Sigmoid colon (tissue), 4 donors: Measurements from ENCODE around the gene NID2.

Experiments
- CTCF ChIP-seq, 4 experiments: fragments of 450-650 bp in 3 of 4; fragments of 200-600 bp in 1 of 4; IDR thresholded peaks; one replicate each; pipeline ENCODE4 v1.5.1; 2016 to 2019; ENCODE audit warnings: antibody characterized with exemption in 4 of 4, mild to moderate bottlenecking in 3 of 4, moderate library complexity in 2 of 4
- EP300 ChIP-seq, 4 donors: sonication (generic); formaldehyde crosslinking; IDR thresholded peaks; one replicate each; pipeline ENCODE4 v1.6.1; 2017; ENCODE audit warnings: antibody characterized with exemption in 4 of 4
- POLR2A ChIP-seq, 2 donors: fragments of 450-650 bp; IDR thresholded peaks; one replicate each; pipeline ENCODE4 v1.6.1; 2016; ENCODE audit warnings: antibody characterized with exemption in 2 of 2, mild to moderate bottlenecking in 2 of 2, moderate library complexity in 2 of 2
- POLR2AphosphoS5 ChIP-seq, 4 donors: sonication (generic); formaldehyde crosslinking; IDR thresholded peaks; one replicate each; pipeline ENCODE4 v1.6.1; 2017; ENCODE audit warnings: antibody characterized with exemption in 4 of 4

GRCh38 chr14:52112336-52113018 lies 43.6 kb upstream of the NID2 start:
- TF ChIP-seq POLR2A (IDR thresholded peaks at IDR 0.05) (no peak), POLR2AphosphoS5 (IDR thresholded peaks at IDR 0.05) (no peak), EP300 (IDR thresholded peaks at IDR 0.05) (no peak), CTCF (IDR thresholded peaks at IDR 0.05) (no peak)
